DND-41 (cell line): Measurements from ENCODE around the gene MARCHF6.
"Not testable (repeated sequence)": the region's sequence is repeated elsewhere in the genome, so short reads cannot be mapped to it uniquely, and the experiment has no call there.

ENCODE experiments used
- ATAC-seq: fragments of 200-7000 bp; cut with Tn5 transposase; 3 replicates; pipeline ENCODE4 v1.9.1; 2021; ENCODE audit warnings: low read depth; ENCODE audit not compliant: insufficient read depth
- DNase-seq: peaks from one replicate; pipeline ENCODE4 v3.0.0-alpha.2; 2020
- H2AFZ ChIP-seq: 2 replicates; pipeline ENCODE4 v1.6.0; 2012; ENCODE audit warnings: low read depth, low read length
- H3K27ac ChIP-seq: 2 replicates; pipeline ENCODE4 v1.5.1; 2012; ENCODE audit warnings: low read length, inconsistent platforms
- H3K27me3 ChIP-seq: fragments of 200-600 bp; sonication (generic); 2 replicates; pipeline ENCODE4 v1.6.0; 2012; ENCODE audit warnings: low read length, mild to moderate bottlenecking, inconsistent platforms; ENCODE audit not compliant: insufficient read depth, poor library complexity
- H3K36me3 ChIP-seq: 2 replicates; pipeline ENCODE4 v1.5.1; 2012; ENCODE audit warnings: low read length, inconsistent platforms; ENCODE audit not compliant: insufficient read depth
- H3K4me1 ChIP-seq: 2 replicates; pipeline ENCODE4 v1.5.1; 2012; ENCODE audit warnings: mild to moderate bottlenecking, low read length; ENCODE audit not compliant: insufficient read depth
- H3K4me2 ChIP-seq: 2 replicates; pipeline ENCODE4 v1.6.0; 2012; ENCODE audit warnings: mild to moderate bottlenecking, moderate library complexity, low read length, inconsistent platforms; ENCODE audit not compliant: insufficient read depth
- H3K4me3 ChIP-seq, 2 experiments: fragments of 200-600 bp in 1 of 2; shearing (Covaris generic) in 1 of 2; 2 replicates each; pipeline ENCODE4 v1.5.1; 2012 to 2016; ENCODE audit warnings: inconsistent platforms in 2 of 2, low read length in 2 of 2, mild to moderate bottlenecking in 2 of 2, low read depth in 1 of 2, moderate library complexity in 1 of 2
- H3K79me2 ChIP-seq: 2 replicates; pipeline ENCODE4 v1.6.0; 2012; ENCODE audit warnings: low read length, inconsistent platforms; ENCODE audit not compliant: insufficient read depth
- H3K9ac ChIP-seq: 2 replicates; pipeline ENCODE4 v1.6.0; 2012; ENCODE audit warnings: low read depth, mild to moderate bottlenecking, inconsistent platforms, low read length, moderate library complexity
- H3K9me3 ChIP-seq: 2 replicates; pipeline ENCODE4 v1.5.1; 2012; ENCODE audit warnings: low read length, moderate library complexity, mild to moderate bottlenecking, inconsistent platforms; ENCODE audit not compliant: insufficient read depth, severe bottlenecking
- H4K20me1 ChIP-seq: 2 replicates; pipeline ENCODE4 v1.6.0; 2012; ENCODE audit warnings: low read length; ENCODE audit not compliant: insufficient read depth
- EZH2 ChIP-seq: IDR thresholded peaks from 3 replicates; pipeline ENCODE4 v1.6.1; 2012; ENCODE audit warnings: borderline replicate concordance, low read depth, mild to moderate bottlenecking, moderate library complexity, low read length, inconsistent platforms; ENCODE audit not compliant: severe bottlenecking
- TF ChIP-seq, protein P1 (sequence below): IDR thresholded peaks from 2 replicates; pipeline ENCODE4 v1.5.1; 2012; ENCODE audit warnings: borderline replicate concordance, low read length, moderate library complexity, mild to moderate bottlenecking; ENCODE audit not compliant: poor library complexity, severe bottlenecking; ENCODE audit errors: extremely low read depth

Gene MARCHF6

GRCh38 chr5:10343486-10343885 is 10.0 kb upstream of the MARCHF6 start:
- H2AFZ ChIP-seq = no peak overlapping the region
- H3K9ac ChIP-seq = no peak overlapping the region
- H3K79me2 ChIP-seq = no peaks in the 10 kb centered on the region
- H3K27me3 ChIP-seq = no peaks in the 10 kb centered on the region
- no peaks in the 10 kb centered on the region for H3K4me1 ChIP-seq
- no peak overlapping the region for H3K4me2 ChIP-seq
- no peaks in the 10 kb centered on the region for H3K9me3 ChIP-seq
- no peaks in the 10 kb centered on the region for H4K20me1 ChIP-seq
- H3K27ac ChIP-seq = no peak overlapping the region
- no peak overlapping the region for H3K4me3 ChIP-seq
- TF ChIP-seq, protein P1, sequence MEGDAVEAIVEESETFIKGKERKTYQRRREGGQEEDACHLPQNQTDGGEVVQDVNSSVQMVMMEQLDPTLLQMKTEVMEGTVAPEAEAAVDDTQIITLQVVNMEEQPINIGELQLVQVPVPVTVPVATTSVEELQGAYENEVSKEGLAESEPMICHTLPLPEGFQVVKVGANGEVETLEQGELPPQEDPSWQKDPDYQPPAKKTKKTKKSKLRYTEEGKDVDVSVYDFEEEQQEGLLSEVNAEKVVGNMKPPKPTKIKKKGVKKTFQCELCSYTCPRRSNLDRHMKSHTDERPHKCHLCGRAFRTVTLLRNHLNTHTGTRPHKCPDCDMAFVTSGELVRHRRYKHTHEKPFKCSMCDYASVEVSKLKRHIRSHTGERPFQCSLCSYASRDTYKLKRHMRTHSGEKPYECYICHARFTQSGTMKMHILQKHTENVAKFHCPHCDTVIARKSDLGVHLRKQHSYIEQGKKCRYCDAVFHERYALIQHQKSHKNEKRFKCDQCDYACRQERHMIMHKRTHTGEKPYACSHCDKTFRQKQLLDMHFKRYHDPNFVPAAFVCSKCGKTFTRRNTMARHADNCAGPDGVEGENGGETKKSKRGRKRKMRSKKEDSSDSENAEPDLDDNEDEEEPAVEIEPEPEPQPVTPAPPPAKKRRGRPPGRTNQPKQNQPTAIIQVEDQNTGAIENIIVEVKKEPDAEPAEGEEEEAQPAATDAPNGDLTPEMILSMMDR = no peak
- no peak for TF ChIP-seq EZH2
- ATAC-seq (no peak), DNase-seq (no peak)
- no peaks in the 10 kb centered on the region for H3K36me3 ChIP-seq

GRCh38 chr5:10344461-10345106 is 8.9 kb upstream of the MARCHF6 start:
- H3K27ac ChIP-seq, ATAC-seq, H3K4me1 ChIP-seq, H3K9ac ChIP-seq, H3K4me2 ChIP-seq, H3K36me3 ChIP-seq, DNase-seq, H3K9me3 ChIP-seq, H3K4me3 ChIP-seq, H4K20me1 ChIP-seq, H3K27me3 ChIP-seq, H2AFZ ChIP-seq, H3K79me2 ChIP-seq: not testable (repeated sequence)

- no peaks in the 10 kb centered on the region for H3K9me3 ChIP-seq
- H3K4me1 ChIP-seq = peaks cover 10% of the 10 kb centered on the region
- TF ChIP-seq EZH2 = no peak
- no peaks in the 10 kb centered on the region for H3K36me3 ChIP-seq
- H3K9ac ChIP-seq = no peak overlapping the region
- no peaks in the 10 kb centered on the region for H3K27me3 ChIP-seq
- peaks cover 9% of the 10 kb centered on the region for H3K79me2 ChIP-seq
- H3K4me3 ChIP-seq = no peak overlapping the region
- no peak overlapping the region for H3K4me2 ChIP-seq
- DNase-seq (no peak), ATAC-seq (no peak)
- no peaks in the 10 kb centered on the region for H4K20me1 ChIP-seq
- H3K27ac ChIP-seq = no peak overlapping the region
- no peak overlapping the region for H2AFZ ChIP-seq
These were observed 5.2 kb upstream of the MARCHF6 start for GRCh38 chr5:10348258-10348657.

- Histone ChIP-seq H4K20me1 (peaks cover 18% of the 10 kb centered on the region; the same call in 1 of the 2 replicates), H3K4me1 (peaks cover 24% of the 10 kb centered on the region), H3K4me2 (no peak overlapping the region), H3K79me2 (peaks cover 38% of the 10 kb centered on the region), H3K9me3 (no peaks in the 10 kb centered on the region), H3K27me3 (no peaks in the 10 kb centered on the region), H2AFZ (no peak overlapping the region), H3K4me3 (no peak overlapping the region), H3K27ac (no peak overlapping the region), H3K36me3 (peaks cover 2% of the 10 kb centered on the region; the same call in 1 of the 2 replicates), H3K9ac (no peak overlapping the region)
- no peak for ATAC-seq
- no peak for DNase-seq
- TF ChIP-seq EZH2 = no peak
- TF ChIP-seq, protein P1 = no peak
These were observed 2.1 kb upstream of the MARCHF6 start for GRCh38 chr5:10351199-10351905.
